HG03469 (cell line): ENCODE results near the gene ARID3B.
A peak's percentile ranks its signal among the peaks of the same experiment; 100 is the strongest.
"Not testable (repeated sequence)": the region's sequence is repeated elsewhere in the genome, so short reads cannot be mapped to it uniquely, and the experiment has no call there.

Source experiments
- ATAC-seq: cut with Tn5 transposase; IDR thresholded peaks from one replicate; pipeline ENCODE4 v1.9.1; 2021; ENCODE audit warnings: mild to moderate bottlenecking, moderate library complexity, moderate number of reproducible peaks; ENCODE audit not compliant: unreplicated experiment

ARID3B gene

GRCh38 chr15:74531144-74531811 is 9.7 kb upstream of the ARID3B start:
- ATAC-seq = no peak

- no peak for ATAC-seq
Observed at GRCh38 chr15:74535388-74536084, 5.5 kb upstream of the ARID3B start.

DNA sequence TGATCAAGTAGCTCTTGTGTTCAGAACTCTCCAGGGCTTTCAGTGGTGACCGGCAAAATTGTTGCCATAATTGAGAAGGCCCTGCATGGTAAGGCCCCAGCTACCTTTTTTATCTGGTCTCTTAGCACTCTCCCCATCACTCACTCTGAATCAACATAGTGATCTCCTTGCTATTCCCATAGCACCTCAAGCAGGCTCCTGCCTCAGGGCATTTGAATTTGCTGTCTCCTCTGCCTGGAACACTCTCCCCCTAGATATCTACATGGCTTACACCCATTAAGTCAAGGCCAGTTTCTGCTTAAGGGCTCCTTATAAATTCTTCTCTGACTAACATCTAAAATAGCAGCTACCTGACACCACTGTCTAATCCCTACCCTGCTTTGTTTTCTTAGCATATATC is 3.3 kb upstream of the ARID3B start:
- ATAC-seq = no peak

GRCh38 chr15:74539521-74539920 is 1.5 kb upstream of the ARID3B start:
- not testable (repeated sequence) for ATAC-seq

DNA sequence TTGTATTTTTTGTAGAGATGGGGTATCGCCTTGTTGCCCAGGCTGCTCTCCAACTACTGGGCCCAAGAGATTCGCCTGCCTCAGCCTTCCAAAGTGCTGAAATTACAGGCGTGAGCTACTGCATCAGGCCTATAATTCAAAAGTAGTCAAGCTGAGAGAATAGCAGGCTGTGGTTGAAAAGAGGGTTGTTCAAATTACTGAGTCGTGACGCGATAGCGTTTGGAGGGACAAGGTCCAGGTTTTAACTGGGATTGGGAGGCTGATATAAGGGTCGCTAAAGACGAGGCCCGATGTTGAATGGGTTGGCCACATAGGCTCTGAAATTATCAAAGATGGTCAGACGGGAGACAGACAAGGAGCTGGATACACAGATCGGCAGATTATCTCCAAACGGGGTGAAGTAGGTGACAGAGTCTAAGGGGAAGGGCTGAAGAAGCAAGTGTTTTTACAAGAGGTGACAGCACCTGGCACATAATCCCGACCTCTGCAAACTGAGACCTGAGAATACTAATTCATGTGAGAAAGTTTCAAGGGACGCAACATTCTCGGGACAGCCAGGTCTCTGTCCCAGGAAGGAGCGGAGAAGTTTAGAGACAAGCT is 759 bp upstream of the ARID3B start:
- ATAC-seq = no peak

- ATAC-seq = no peak
Observed at GRCh38 chr15:74541494-74542165, 610 bp downstream of the ARID3B start.

GRCh38 chr15:74542166-74543042 is 1.4 kb downstream of the ARID3B start:
- ATAC-seq = no peak

- no peak for ATAC-seq
Observed at GRCh38 chr15:74543043-74543422, 2.0 kb downstream of the ARID3B start.

DNA sequence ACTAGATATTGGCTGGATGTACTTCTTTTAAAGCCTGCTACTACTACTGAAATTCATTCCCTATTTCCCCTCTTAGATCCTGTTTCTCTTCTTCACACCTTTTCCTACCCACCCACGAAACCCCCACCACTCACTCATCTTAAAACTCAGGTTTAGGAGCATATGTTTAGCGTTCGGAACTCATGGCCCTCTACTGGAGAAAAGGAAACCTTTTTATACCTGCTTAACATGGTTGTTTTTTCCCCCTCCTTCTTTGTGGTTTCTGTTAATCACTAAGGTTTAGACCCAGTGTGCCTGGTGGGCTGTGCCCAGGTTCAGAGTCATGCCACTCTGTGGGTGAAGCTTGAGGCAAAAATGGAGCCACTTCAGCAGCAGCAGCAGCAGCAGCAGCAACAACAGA is 2.6 kb downstream of the ARID3B start:
- no peak for ATAC-seq

DNA sequence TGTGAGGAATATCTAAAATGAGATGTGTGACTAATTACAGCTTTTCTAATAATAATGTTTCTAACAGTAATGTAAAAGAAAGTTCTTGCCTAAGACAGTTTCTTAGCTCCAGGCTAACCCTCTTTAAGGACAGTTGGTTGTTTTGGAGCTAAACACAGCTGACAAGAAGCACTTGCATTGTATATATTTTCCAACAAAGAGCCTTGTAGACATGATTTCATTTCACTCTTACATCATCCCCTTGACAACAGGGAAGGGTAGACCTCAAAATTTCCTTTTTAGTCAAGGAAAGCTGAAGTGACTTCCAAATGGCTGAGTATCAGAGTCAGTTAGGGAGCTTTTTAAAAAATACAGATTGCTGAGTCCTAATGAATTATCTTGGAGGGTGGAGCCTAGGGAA is 4.1 kb downstream of the ARID3B start:
- ATAC-seq = no peak

DNA sequence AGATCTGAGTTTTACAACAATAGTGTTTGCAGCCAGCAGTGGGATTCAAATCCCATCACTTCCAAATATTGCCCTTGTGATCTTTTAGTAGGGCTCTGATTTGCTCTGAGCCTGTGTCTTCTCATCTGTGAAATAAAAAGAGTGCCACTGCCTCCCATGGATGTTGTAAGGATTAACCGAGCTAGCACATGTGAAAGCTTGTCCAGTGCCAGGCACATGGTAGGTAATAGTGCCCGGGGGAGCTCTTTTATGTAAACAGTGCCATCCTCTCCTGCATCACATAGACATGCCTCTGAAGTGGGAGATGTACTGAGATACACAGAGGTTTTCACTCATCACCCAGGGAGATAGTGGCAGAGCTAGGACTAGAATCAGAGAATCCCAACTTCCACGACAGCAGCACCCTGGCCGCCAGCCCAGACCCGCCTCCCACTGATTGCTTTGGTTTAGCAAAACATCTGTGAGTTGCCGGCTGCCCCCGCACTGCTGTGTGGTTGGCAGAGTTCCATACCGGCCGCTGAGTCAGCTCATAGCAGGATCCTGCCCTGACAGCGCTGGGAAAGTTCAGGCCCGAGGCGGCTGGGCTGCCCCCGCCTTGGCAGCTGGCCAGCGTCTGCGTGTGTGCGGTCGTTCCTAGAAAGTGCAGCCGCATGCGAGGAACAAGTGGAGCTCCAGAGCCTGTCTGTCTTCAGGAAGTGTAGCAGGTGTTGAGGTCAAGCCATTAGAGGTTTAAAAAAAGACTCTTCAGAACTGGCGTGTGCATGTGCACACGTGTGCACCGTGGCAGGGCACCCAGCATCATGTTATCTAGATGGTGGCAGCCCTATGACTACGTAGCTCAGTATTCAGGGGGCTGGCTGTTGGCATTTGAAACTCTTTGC is 5.0 kb downstream of the ARID3B start:
- ATAC-seq = peak; percentile 35

- no peak for ATAC-seq
Observed at GRCh38 chr15:74547616-74548015, 6.6 kb downstream of the ARID3B start.

- no peak for ATAC-seq
Observed at GRCh38 chr15:74548241-74548640, 7.2 kb downstream of the ARID3B start.

DNA sequence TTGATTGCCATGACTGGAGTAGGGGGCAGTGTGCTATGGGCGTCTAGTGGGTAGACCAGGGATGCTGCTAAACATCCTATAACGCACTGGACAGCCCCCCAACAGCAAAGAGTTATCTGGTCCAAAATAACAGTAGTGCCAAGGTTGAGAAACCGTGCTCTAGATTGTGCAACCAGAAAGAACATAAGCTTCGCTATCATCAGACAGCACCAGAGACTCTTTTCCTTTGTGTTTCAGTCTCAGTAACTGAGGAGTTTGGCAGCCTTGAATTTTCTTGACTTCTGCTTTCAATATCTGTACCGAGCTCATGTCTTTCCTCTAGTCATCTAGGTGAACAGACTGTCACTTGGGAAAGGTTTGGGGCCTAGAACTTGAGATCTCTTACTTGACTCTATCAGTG is 8.8 kb downstream of the ARID3B start:
- ATAC-seq = no peak

DNA sequence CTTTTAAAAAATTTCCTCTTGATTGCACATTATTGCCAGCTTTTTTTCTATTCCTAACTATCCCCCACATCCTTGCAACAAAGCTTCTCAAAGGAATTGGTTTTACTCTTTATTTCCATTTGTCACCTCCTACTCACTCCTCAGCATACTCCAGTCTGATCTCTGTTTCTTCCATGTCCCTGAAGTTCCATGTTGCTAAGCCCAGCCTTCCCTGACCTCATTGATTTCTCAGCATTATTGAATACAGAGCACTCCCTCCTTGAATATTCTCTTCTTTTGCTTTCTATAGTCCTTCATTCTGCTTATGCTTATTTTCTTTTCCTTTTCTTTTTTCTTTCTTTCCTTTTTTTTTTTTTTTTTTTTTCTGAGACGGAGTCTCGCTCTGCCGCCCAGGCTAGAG is 10.7 kb downstream of the ARID3B start:
- no peak for ATAC-seq

GRCh38 chr15:74552773-74553441 is 11.9 kb downstream of the ARID3B start:
- no peak for ATAC-seq

DNA sequence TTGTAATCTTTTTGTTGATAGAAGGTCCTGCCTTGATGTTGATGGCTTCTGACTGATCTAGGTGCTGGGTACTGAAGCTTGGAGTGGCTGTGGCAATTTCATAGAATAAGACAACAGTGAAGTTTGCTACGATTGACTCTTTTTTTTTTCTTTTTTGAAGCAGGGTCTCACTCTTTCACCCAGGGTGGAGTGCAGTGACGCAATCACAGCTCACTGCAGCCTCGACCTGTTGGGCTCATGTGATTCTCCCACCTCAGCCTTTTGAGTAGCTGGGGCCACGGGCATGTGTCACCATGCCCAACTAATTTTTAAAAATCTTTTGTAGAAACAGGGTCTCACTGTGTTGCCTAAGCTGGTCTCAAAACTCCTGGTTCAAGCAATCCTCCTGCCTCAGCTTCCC is 14.2 kb downstream of the ARID3B start:
- no peak for ATAC-seq

GRCh38 chr15:74558706-74559105 is 17.7 kb downstream of the ARID3B start:
- ATAC-seq = no peak

DNA sequence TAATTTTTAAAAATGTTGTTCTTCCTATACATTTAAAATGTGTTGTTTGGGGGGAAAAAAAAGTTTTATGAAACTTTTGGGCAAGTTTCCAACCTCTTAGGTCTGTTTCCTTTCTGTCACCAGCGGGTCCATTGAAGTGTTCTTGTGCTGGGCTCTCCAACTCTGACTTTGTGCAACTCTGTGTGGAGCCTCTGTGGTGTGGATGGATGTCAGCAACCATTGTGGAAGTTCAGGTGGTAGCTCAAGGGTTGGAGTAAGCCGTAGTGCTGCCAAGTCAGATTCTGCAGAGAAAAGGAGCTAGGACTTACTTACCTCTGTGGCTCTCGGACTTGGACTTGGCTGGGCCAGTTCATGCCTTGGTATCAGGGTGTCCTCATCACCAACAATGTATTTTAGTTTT is 22.4 kb downstream of the ARID3B start:
- ATAC-seq = no peak
